Measurements from ENCODE around the gene ABCA6.

DNA sequence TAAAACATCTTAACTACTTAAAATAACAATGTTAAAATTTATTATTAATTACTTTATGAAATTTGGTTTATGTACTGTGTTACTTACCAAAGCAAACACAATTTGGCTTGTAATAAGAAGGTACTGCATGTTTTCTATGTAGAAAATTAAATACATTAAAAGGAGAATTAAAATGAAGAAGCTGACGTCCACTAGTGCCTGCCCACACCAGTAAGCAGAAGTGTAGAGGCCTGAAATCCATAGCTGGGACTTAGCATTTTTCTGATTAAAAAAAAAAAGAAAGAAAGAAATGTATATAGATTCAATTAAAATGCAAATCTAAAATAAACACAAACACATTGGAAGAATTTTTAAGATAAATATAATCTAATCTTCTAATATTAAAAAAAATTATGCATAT lies 45.2 kb downstream of the ABCA6 start:
- TF ChIP-seq POLR2A (IDR thresholded peaks at IDR 0.05): no peak
- TF ChIP-seq, protein P1, sequence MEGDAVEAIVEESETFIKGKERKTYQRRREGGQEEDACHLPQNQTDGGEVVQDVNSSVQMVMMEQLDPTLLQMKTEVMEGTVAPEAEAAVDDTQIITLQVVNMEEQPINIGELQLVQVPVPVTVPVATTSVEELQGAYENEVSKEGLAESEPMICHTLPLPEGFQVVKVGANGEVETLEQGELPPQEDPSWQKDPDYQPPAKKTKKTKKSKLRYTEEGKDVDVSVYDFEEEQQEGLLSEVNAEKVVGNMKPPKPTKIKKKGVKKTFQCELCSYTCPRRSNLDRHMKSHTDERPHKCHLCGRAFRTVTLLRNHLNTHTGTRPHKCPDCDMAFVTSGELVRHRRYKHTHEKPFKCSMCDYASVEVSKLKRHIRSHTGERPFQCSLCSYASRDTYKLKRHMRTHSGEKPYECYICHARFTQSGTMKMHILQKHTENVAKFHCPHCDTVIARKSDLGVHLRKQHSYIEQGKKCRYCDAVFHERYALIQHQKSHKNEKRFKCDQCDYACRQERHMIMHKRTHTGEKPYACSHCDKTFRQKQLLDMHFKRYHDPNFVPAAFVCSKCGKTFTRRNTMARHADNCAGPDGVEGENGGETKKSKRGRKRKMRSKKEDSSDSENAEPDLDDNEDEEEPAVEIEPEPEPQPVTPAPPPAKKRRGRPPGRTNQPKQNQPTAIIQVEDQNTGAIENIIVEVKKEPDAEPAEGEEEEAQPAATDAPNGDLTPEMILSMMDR (IDR thresholded peaks at IDR 0.05): no peak
